HG03354 (cell line): ENCODE results near the gene SENP3.
"Not testable (repeated sequence)": the region's sequence is repeated elsewhere in the genome, so short reads cannot be mapped to it uniquely, and the experiment has no call there.

Experiments
- ATAC-seq: cut with Tn5 transposase; IDR thresholded peaks from one replicate; pipeline ENCODE4 v1.9.1; 2021; ENCODE audit warnings: mild to moderate bottlenecking; ENCODE audit not compliant: unreplicated experiment, poor library complexity, severe bottlenecking

Gene SENP3

GRCh38 chr17:7589891-7590691 lies 28.4 kb downstream of the SENP3 start, which contains the start of gene SOX15:
Gene SOX15, minus strand, starts transcription at chr17:7590094. Its CDS starts 418 bp downstream, at chr17:7589676.
- no peak for ATAC-seq

- ATAC-seq: no peak
Measured at GRCh38 chr17:7590743-7591142, 29.0 kb downstream of the SENP3 start.

GRCh38 chr17:7591596-7591995 lies 29.9 kb downstream of the SENP3 start:
- no peak for ATAC-seq

- no peak for ATAC-seq
Measured at GRCh38 chr17:7592422-7593021, 30.8 kb downstream of the SENP3 start.

GRCh38 chr17:7593296-7593695 lies 31.6 kb downstream of the SENP3 start:
- ATAC-seq: no peak

- not testable (repeated sequence) for ATAC-seq
Measured at GRCh38 chr17:7597561-7597960, 35.8 kb downstream of the SENP3 start.

- ATAC-seq: no peak
Measured at GRCh38 chr17:7606280-7606679, 44.6 kb downstream of the SENP3 start.

- ATAC-seq: no peak
Measured at GRCh38 chr17:7610641-7611040, 48.9 kb downstream of the SENP3 start.

GRCh38 chr17:7611635-7612293 lies 50.0 kb downstream of the SENP3 start:
- no peak for ATAC-seq

GRCh38 chr17:7612294-7612640 lies 50.5 kb downstream of the SENP3 start:
- ATAC-seq: no peak

GRCh38 chr17:7613769-7614424 lies 52.2 kb downstream of the SENP3 start:
- no peak for ATAC-seq

- ATAC-seq: peak; percentile 89
Measured at GRCh38 chr17:7614425-7615264, 52.9 kb downstream of the SENP3 start, which contains the start of gene FXR2. Gene FXR2, minus strand, starts transcription at chr17:7614897. Its CDS starts 365 bp downstream, at chr17:7614532.

- ATAC-seq: no peak
Measured at GRCh38 chr17:7615265-7615747, 53.6 kb downstream of the SENP3 start.

GRCh38 chr17:7618608-7619007 lies 56.9 kb downstream of the SENP3 start:
- no peak for ATAC-seq

GRCh38 chr17:7620835-7621234 lies 59.1 kb downstream of the SENP3 start:
- ATAC-seq: no peak
